Adipocyte (in vitro differentiated cells): ENCODE measurements around the gene RAMP2.

Source experiments
- DNase-seq: peaks from one replicate; pipeline ENCODE4 v3.0.0-alpha.2; 2015; ENCODE audit warnings: low read depth
- H3K27me3 ChIP-seq: replicated peaks from 2 replicates; pipeline ENCODE4 v1.7.0; 2013; ENCODE audit warnings: mild to moderate bottlenecking, low read length, moderate library complexity; ENCODE audit not compliant: control insufficient read depth, insufficient read depth
- H3K36me3 ChIP-seq: 2 replicates; pipeline ENCODE4 v1.7.0; 2013; ENCODE audit warnings: low read length, mild to moderate bottlenecking, moderate library complexity; ENCODE audit not compliant: control insufficient read depth, insufficient read depth, severe bottlenecking
- H3K4me1 ChIP-seq: 2 replicates; pipeline ENCODE4 v1.7.0; 2013; ENCODE audit warnings: mild to moderate bottlenecking, low read length, moderate library complexity; ENCODE audit not compliant: control insufficient read depth, insufficient read depth
- H3K4me3 ChIP-seq: 2 replicates; pipeline ENCODE4 v1.7.0; 2013; ENCODE audit warnings: mild to moderate bottlenecking, low read length, moderate library complexity
- H3K9ac ChIP-seq: 2 replicates; pipeline ENCODE4 v1.7.0; 2013; ENCODE audit warnings: mild to moderate bottlenecking, low read length, moderate library complexity
- H3K9me3 ChIP-seq: 2 replicates; pipeline ENCODE4 v1.7.0; 2013; ENCODE audit warnings: mild to moderate bottlenecking, low read length, moderate library complexity; ENCODE audit not compliant: control insufficient read depth

Gene RAMP2

DNA sequence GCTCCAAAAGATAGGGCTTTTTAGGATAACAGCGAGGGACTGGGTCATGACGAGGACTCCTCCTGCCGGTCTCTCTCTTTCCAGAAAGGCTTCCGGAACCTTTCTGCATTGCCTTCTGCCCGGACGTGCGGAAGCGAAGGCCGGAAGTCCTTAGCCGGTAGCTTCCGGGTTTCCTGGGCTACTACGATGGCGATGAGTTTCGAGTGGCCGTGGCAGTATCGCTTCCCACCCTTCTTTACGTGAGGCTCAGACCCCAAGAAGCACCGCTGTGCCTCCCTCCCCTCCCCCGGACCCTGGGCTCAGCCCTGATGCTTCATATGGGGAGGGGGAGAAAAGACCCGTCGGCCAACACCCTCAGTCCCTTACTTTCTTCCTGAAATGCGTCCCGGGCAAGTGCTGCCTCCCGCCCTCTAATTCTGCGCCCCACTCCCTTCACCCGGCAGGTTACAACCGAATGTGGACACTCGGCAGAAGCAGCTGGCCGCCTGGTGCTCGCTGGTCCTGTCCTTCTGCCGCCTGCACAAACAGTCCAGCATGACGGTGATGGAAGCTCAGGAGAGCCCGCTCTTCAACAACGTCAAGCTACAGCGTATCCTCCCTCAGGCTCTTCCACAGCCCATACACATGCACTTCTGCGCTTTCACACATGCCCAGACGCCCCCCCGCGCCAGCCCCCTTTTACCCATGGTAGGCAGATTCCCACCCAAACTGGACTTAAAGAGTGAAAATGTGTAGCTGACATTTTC lies 12.4 kb downstream of the RAMP2 start, which contains the start of gene VPS25:
Gene VPS25 (plus strand): TSS at position 160 of the 746 bp plus-strand sequence. CDS start 27 bp downstream, at position 187.
- H3K27me3 ChIP-seq = no peaks in the 10 kb centered on the region
- DNase-seq = peak; percentile 92
- H3K9me3 ChIP-seq = no peaks in the 10 kb centered on the region

DNA sequence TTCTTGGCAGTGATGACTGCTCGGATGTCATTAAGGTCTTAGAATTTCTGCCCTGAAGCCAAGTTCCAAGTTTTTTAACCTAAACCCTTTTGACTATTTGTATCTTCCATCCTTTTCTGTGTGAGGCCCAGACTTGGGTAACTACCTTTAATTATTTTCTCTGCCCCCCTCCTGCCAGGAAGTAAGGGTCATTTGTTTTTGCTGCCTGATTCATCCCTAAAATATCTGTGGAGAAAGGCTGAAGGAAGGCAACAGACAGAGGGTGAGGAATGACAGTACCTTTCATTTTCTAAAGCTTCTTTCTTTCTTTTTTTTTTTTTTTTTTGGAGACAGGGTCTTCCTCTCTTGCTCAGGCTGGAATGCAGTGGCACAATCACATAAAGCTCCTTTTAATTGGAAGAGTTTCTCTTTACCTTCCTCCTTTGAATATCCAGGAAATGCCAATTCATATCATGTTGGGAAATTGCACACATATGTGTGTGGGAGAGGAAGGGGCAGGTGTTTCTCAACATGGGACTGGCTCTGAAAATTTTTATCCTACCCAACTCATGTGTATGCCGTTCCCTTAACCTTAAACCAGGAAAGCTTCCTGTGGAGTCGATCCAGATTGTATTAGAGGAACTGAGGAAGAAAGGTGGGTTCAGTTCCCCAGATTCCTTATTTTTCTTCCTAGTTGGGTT lies 13.2 kb downstream of the RAMP2 start:
- Histone ChIP-seq H3K4me3 (peak overlapping the region; percentile 99), H3K27me3 (no peaks in the 10 kb centered on the region), H3K9ac (peak overlapping the region; percentile 97), H3K9me3 (no peaks in the 10 kb centered on the region), H3K36me3 (peaks cover 40% of the 10 kb centered on the region), H3K4me1 (peaks cover 13% of the 10 kb centered on the region)
- DNase-seq = peak; percentile 37

More for the DNA sequence above, 12.4 kb downstream of the RAMP2 start, which contains the start of gene VPS25:
- Histone ChIP-seq H3K36me3 (peaks cover 33% of the 10 kb centered on the region), H3K4me3 (peak within 1 kb of the TSS; percentile 99), H3K4me1 (peaks cover 13% of the 10 kb centered on the region), H3K9ac (peak within 1 kb of the TSS; percentile 97)

DNA sequence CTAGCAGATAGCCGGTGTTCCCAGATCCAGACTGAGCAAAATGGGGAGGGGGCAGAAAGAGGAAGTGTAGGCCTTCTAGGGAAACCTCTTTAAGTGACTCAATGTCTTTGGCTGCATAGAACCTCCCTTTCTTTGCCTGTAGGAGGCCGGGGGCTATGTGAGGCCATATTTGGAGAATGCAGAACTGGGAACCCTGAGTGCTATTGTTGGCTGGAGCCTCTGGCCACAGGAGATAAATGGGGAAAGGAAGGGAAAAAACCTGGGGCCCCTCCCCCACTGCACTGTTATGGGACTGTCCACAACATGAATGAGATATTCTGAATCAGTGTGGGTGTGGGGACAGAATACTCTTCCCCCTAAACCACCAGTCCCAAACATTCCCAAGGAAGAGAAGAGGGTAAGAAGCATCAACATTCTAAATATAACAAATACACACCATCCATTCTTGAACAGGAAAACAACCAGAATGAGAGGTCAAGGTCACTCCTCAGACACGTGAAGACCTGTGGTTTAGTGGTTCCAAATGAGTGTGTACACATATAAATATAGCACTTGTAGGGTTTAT lies 14.6 kb downstream of the RAMP2 start:
- Histone ChIP-seq H3K4me1 (peaks cover 17% of the 10 kb centered on the region), H3K27me3 (no peaks in the 10 kb centered on the region), H3K9ac (no peak overlapping the region), H3K9me3 (no peaks in the 10 kb centered on the region), H3K4me3 (no peak overlapping the region), H3K36me3 (peaks cover 46% of the 10 kb centered on the region)
- DNase-seq = no peak

DNA sequence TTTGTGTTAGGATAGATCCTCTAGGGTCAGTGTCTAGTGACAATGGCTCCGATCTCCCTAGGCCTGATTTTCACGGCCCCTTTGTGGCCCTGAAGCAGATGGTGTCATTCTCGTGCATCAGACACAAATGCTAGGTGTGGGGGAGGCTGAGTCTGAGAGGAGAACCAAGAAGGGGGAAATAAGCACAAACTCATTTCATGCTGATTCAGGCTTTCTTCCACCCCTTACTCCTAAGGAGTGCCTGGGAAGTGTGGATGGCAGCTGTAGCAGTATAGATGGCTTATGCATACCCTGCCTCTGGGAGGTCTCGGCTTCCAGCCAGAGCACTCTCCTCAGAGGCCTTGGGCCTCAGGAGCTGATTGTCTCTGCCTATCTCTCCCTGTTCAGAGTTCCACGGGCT lies 17.5 kb downstream of the RAMP2 start:
- Histone ChIP-seq H3K36me3 (peaks cover 46% of the 10 kb centered on the region), H3K4me1 (peaks cover 38% of the 10 kb centered on the region), H3K4me3 (no peak overlapping the region), H3K9ac (no peak overlapping the region), H3K9me3 (no peaks in the 10 kb centered on the region), H3K27me3 (no peaks in the 10 kb centered on the region)
- no peak for DNase-seq

DNA sequence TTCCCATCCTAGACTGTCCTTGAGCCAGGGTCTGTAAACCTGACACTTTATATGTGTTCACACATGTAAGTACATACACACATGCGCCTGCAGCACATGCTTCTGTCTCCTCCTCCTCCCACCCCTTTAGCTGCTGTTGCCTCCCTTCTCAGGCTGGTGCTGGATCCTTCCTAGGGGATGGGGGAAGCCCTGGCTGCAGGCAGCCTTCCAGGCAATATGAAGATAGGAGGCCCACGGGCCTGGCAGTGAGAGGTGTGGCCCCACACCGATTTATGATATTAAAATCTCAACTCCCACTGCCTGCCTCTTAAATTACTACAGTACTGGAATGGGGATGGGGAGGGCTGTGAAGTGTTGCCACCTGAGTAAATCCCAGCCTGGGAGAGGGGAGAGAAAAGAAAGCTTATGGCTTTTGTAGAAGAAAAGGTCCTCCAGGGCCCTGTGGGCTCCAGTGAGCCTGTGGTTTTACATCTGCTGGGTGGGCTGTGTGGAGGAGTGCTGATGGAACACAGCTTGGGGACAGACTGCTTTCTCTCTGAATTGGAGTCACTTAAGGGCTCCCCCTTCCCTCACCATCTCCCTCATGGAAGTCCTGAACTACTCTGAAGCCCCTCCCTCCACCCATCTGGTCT lies 18.4 kb downstream of the RAMP2 start:
- no peak overlapping the region for H3K9ac ChIP-seq
- no peak overlapping the region for H3K4me3 ChIP-seq
- peaks cover 5% of the 10 kb centered on the region for H3K27me3 ChIP-seq
- DNase-seq = no peak
- H3K4me1 ChIP-seq = peaks cover 38% of the 10 kb centered on the region
- peaks cover 46% of the 10 kb centered on the region for H3K36me3 ChIP-seq
- H3K9me3 ChIP-seq = no peaks in the 10 kb centered on the region

DNA sequence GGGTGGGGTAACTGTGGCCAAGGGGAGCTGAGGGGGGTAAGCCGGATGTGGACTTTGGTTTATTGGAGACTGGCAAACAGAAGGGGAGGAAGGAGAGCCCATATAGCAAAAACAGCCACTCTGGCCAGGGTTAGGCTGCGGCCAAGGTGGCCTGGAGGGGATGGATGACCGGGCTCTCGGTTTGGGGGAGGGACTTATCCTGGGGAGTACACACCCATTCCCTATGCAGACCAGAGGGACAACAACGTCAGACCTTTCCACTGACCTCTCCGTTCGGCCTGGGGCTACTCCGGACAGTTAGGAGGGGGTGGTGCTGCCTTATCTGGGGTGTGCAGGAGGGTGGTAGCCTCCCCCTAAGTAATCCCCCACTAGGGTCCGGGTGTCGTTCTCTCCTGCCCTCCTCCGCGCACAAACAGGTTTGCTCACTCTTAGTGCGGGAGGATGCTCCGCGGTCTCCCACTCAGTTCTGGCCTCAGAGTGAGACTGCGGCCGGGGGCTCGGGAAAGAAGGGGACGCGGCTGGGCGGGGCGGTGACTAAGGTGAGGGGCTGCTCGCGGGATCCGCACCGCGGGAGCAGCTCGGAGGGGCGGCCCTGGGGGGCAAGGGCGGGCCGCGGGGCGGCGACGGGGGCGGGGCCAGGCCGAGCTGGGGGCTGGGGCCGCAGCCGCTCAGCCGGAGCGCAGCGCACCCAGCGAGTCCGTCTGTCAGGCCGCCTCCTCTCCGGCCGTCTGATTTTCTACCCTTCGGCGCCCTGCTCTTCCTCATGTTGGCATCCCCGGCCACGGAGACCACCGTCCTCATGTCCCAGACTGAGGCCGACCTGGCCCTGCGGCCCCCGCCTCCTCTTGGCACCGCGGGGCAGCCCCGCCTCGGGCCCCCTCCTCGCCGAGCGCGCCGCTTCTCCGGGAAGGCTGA lies 19.2 kb downstream of the RAMP2 start, which contains the start of gene WNK4:
Gene WNK4 (plus strand): TSS at position 675 of the 915 bp plus-strand sequence. CDS start 89 bp downstream, at position 764.
- Histone ChIP-seq H3K27me3 (peaks cover 5% of the 10 kb centered on the region), H3K4me3 (peak within 1 kb of the TSS; percentile 76), H3K9me3 (no peaks in the 10 kb centered on the region), H3K4me1 (peaks cover 41% of the 10 kb centered on the region), H3K36me3 (peaks cover 45% of the 10 kb centered on the region), H3K9ac (peak within 1 kb of the TSS; percentile 77)
- DNase-seq = peak; percentile 55

DNA sequence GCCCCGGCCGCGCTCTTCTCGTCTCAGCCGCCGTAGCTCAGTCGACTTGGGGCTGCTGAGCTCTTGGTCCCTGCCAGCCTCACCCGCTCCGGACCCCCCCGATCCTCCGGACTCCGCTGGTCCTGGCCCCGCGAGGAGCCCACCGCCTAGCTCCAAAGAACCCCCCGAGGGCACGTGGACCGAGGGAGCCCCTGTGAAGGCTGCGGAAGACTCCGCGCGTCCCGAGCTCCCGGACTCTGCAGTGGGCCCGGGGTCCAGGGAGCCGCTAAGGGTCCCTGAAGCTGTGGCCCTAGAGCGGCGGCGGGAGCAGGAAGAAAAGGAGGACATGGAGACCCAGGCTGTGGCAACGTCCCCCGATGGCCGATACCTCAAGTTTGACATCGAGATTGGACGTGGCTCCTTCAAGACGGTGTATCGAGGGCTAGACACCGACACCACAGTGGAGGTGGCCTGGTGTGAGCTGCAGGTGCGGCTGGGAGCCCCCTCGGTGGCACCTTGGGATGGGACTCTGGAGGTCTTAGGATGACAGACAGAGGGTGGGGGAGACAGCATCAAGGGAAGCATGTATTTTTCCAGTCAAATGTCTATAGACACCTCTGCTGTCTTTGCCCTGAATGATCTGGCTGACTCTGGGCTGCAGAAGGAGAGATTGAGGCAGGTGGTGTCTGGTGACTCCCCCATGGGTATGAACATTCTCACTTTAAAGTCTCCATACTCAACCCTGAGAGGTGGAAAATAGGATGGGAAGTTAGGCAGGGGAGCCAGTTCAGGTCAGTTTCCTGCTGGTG lies 20.0 kb downstream of the RAMP2 start:
- no peak for DNase-seq
- H3K4me3 ChIP-seq = peak overlapping the region; percentile 76
- H3K36me3 ChIP-seq = peaks cover 36% of the 10 kb centered on the region
- peaks cover 42% of the 10 kb centered on the region for H3K4me1 ChIP-seq
- H3K9me3 ChIP-seq = no peaks in the 10 kb centered on the region
- peak overlapping the region; percentile 77 for H3K9ac ChIP-seq
- H3K27me3 ChIP-seq = peaks cover 5% of the 10 kb centered on the region

DNA sequence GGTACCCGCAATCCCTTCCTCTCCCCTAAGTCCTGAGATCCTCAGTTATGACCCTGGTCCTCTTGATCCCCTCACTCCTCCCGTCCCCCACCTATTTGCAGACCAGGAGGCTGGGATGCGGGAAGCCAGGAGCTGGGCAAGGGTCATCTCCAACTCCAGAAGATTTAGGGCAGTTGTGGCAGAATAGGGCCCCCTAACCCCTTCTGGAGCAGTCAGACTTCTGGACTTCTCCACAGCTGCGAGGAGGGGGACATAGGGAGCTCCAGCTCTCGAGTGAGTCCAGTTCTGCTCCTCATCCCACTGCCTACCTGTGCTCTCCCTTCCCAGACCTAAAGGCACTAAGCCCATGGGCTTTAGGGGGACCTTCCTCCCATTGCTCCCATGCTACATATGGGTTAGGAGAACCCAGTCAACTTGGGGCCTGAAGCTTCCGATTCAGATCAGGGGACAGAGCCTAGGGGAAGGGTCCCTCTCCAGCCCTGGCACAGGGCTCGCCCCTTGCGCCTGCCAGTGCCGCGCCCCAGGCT lies 20.7 kb downstream of the RAMP2 start:
- DNase-seq = no peak
- H3K36me3 ChIP-seq = peaks cover 31% of the 10 kb centered on the region
- peaks cover 5% of the 10 kb centered on the region for H3K27me3 ChIP-seq

DNA sequence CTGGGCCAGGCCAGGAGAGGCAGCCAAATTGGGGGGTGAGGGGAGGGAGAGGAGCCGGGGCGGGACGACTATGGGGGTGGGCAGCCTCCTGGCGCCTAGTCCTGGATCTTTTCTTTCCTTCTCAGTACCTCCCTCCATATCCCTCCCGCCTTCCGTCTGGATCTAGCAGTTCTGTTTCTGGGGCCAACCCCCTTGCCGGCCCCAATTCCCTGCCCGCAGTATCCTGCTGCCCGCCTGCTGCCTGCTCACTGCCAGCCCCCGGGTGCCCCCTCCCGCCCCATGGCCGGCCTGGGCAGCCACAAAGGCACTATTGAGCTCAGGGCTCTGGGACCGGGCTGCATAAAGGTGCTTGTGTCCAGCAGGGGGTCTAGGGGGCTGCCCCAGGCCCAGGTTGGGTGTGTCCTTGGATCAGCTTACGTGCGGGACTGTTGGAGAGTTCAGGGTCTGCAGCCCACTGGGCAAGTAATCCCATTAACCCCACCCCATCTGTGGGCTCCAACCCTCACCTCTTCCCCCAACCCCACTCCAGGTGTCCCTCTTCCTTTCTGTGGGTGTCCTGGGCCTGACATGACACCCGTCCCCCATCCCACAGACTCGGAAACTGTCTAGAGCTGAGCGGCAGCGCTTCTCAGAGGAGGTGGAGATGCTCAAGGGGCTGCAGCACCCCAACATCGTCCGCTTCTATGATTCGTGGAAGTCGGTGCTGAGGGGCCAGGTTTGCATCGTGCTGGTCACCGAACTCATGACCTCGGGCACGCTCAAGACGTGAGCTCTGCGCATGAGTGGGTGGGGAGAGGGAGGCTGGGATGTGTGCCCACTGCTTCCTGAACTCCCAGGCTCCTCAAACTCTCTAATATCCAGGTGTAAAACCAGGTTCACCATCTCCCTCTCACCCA lies 21.4 kb downstream of the RAMP2 start:
- H3K9ac ChIP-seq = peak overlapping the region; percentile 42
- H3K4me1 ChIP-seq = peaks cover 42% of the 10 kb centered on the region
- no peak for DNase-seq
- peaks cover 24% of the 10 kb centered on the region for H3K36me3 ChIP-seq
- peaks cover 5% of the 10 kb centered on the region for H3K27me3 ChIP-seq
- peak overlapping the region; percentile 40 for H3K4me3 ChIP-seq
- H3K9me3 ChIP-seq = no peaks in the 10 kb centered on the region

More for the DNA sequence above, 20.7 kb downstream of the RAMP2 start:
- H3K9ac ChIP-seq = peak overlapping the region; percentile 77
- peak overlapping the region; percentile 76 for H3K4me3 ChIP-seq
- H3K9me3 ChIP-seq = no peaks in the 10 kb centered on the region
- H3K4me1 ChIP-seq = peaks cover 42% of the 10 kb centered on the region
